CD4-positive, alpha-beta T cell treated with Interleukin-12 subunit alpha and Interleukin-12 subunit beta, for 1 hour (primary cell): ENCODE data around the gene PTPRD.

Experiments used
- DNase-seq: peaks from one replicate; pipeline ENCODE4 v3.0.0-alpha.2; 2020

The PTPRD gene

GRCh38 chr9:8845808-8846207 lies 1767.0 kb downstream of the PTPRD start:
- DNase-seq: no peak

GRCh38 chr9:8845376-8845775 lies 1767.4 kb downstream of the PTPRD start:
- DNase-seq: no peak

- no peak for DNase-seq
Measured at GRCh38 chr9:8844549-8844948, 1768.3 kb downstream of the PTPRD start.

DNA sequence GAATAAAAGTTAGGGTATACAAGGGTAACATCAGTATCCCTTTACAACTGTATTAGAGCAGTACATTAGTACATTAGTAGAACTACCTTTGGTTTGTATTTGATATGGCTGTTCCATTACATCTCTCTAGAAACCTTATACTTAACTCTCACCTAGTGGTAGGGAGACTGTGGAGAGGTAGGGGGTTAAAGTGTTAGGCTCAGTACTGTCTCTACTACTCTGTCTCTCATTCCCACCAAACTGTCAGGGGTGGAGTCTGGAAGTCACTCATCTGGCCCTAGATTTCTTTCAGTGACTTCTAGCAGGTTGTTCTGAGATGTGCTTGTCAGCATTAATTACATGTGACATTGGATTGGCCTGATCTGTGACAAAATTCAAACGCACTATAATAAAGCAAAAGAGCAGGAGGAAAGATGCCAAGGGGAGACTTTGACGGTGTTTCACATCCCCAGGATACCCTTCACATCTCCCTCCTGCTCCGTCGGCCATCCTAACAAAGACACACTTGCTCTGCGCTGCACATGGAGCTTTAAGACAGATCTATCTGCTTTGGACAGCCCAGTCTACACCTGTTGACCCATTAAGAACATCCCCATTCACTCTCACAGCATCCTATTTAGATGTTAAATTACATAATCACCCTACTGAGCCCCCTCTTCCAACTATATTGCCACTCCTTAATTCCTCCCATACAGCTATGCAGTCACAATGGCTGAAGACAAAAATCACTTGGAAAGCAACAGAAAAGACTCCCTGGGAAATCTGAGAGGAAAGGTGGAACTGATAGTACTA lies 1770.2 kb downstream of the PTPRD start:
- DNase-seq: no peak

DNA sequence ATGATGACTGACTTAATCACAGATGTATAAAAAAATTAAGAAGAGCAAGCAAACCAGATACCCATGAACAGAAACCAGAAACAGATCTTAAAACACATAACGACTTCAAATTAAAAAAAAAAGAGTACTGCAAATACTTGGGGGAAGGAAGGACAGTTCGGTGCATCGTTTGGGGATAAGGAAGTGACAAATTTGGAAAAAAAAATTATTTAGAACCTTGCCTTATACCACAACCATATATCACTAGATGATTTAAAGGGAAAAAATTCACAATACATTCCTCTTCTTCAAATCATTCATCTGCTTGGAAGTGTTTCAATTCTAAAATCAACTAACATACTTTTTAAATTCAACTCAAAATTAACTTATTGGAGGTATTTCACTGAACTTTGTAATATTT lies 1774.7 kb downstream of the PTPRD start:
- no peak for DNase-seq

DNA sequence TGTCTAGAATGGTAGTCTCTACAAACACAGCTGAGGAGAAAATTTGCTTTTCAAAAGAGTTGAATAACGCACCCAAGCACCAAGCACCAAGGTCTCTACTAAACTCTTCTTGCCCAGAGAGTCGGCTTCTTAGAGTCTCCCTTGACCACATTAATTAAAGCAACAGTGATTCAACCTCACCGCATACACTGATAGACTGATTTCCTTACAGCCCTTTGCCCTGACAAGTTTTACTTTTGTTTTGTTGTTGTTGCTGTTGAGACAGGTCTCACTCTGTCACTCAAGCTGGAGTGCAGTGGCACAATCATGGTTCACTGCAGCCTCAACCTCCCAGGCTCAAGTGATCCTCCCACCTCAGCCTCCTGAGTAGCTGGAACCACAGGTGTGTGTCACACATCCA lies 1777.5 kb downstream of the PTPRD start:
- DNase-seq: no peak

- DNase-seq: no peak
Measured at GRCh38 chr9:8832955-8833354, 1779.8 kb downstream of the PTPRD start.

- DNase-seq: no peak
Measured at GRCh38 chr9:8832386-8832785, 1780.4 kb downstream of the PTPRD start.

DNA sequence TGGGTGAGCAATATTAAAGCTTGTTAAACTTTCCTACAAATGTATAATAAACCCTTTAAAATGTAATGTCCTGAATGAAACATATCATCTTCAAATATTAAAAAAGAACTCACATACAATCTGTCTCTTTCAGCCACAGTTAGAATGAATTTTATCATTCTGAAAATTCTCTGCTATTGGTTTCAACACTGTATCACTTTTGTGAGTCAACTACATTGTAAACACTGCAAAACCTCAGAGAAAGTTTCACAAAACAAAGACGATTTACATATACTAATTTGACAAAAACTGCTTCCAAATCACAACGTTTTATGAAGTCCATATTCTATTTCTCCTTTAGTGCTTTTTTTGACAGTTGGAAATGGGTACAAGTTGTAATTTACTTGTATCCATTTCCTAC lies 1781.2 kb downstream of the PTPRD start:
- DNase-seq: no peak

DNA sequence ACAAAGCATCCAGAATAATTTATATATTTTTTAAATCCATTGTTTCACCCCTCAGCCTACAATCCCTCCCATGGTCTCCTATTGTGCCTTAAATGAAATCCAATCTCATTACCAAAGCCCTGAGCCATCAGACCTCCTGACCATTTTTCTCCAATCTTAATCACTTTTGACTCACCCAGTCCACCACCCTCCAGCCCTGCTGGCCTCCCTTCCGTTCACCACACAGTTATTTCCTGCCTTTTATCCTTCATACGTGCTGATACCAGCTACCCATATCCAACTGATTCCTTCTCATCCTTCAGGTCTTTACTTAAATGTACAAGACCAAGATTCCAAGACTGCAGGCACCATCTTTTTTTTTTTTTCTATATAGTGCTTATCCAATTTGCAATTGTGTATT lies 1786.5 kb downstream of the PTPRD start:
- no peak for DNase-seq

DNA sequence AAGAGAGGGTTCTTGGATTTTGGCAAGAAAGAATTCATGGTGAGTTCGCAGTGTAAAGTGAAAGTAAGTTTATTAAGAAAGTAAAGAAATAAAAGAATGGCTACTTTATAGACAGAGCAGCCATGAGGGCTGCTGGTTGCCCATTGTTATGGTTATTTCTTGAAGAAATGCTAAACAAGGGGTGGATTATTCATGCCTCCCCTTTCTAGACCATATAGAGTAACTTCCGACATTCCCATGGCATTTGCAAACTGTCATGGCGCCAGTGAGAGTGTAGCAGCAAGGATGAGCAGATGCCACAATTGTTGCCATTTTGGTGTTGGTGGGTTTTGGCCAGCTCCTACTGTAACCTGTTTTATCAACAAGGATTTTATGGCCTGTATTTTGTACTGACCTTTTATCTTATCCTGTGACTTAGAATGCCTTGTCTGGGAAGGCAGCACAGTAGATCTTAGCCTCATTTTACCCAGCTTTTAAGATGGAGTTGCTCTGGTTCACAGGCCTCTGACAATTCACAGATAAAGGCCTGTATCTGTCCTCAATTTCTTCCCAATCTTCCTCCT lies 1787.1 kb downstream of the PTPRD start:
- DNase-seq: no peak

GRCh38 chr9:8823131-8823895 lies 1789.5 kb downstream of the PTPRD start:
- no peak for DNase-seq

DNA sequence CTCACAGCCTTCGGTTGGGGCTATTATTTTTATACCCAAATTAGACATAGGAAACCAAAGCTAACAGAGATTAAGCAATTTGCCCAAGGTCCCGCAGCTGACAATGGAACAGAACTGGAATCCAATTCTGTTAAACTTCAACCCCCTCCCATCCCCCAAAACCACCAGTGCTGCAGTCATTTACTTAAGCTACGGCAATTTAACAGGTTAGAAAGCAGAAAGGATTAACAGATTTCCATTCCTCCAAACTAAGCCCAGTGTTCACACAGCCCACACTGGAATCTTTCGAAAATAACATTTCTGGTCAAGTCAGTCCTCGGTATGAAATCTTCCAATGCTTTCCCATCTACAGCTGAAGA lies 1790.2 kb downstream of the PTPRD start:
- DNase-seq: no peak

- DNase-seq: no peak
Measured at GRCh38 chr9:8821910-8822666, 1790.7 kb downstream of the PTPRD start.

GRCh38 chr9:8817335-8817734 lies 1795.5 kb downstream of the PTPRD start:
- DNase-seq: no peak

DNA sequence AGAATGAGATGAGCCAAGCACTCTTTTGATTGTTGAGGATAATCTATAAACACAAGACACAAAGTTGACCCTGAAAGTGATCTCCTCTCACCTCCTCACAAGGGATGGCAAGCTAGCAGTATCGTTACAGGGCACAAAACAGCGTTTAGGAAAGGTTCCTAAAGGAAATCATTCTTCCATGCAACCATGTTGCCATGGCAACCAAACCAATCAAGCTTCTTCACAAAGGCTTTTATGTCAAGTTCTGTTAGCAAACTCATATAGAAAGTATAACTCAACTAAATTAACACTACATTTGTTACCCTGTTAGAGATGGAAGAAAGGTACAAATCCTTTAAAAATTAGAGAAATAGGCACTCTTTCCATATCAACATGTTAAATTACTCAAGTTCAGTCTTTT lies 1796.4 kb downstream of the PTPRD start:
- no peak for DNase-seq

- no peak for DNase-seq
Measured at GRCh38 chr9:8815931-8816330, 1796.9 kb downstream of the PTPRD start.

- DNase-seq: no peak
Measured at GRCh38 chr9:8815219-8815618, 1797.6 kb downstream of the PTPRD start.

- DNase-seq: no peak
Measured at GRCh38 chr9:8812888-8813287, 1799.9 kb downstream of the PTPRD start.

GRCh38 chr9:8809741-8810140 lies 1803.1 kb downstream of the PTPRD start:
- DNase-seq: no peak

GRCh38 chr9:8806150-8806549 lies 1806.7 kb downstream of the PTPRD start:
- DNase-seq: no peak

GRCh38 chr9:8804613-8805012 lies 1808.2 kb downstream of the PTPRD start:
- DNase-seq: no peak

DNA sequence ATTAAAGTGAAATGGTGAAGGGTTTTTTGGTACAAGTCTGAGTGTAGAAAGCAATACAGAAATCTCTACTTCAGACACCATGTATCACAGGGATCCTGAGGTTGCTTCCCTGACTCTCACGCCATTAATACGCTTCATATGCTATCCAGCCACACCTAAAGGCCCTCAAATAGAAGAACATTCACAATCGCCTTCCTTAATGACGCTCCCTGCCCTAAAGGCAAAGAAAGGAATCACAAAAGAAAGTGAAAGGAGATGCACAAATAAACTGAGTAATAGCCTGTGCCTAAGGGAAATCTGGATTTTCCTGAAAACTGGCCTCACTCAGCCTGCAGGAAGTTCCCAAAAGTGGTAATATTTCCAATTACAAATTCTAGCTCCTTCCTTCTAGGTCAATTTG lies 1810.6 kb downstream of the PTPRD start:
- no peak for DNase-seq

DNA sequence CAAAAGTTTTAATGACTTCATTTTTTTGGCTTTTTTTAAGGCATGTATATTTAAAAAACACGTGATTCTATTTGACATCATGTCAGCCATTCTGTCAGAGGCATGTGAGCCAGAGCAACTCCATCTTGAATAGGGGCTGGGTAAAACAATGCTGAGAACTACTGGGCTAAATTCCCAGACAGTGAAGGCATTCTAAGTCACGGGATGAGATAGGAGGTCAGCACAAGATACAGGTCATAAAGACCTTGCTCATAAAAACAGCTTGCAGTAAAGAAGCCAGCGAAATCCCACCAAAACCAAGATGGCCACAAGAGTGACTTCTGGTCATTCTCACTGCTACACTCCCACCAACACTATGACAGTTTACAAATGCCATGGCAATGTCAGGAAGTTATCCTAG lies 1812.6 kb downstream of the PTPRD start:
- DNase-seq: no peak
